Measurements from ENCODE around the gene HHATL.

Gene HHATL

GRCh38 chr3:42711491-42712343 lies 9.1 kb upstream of the HHATL start:
- DNase-seq, result no peak

DNA sequence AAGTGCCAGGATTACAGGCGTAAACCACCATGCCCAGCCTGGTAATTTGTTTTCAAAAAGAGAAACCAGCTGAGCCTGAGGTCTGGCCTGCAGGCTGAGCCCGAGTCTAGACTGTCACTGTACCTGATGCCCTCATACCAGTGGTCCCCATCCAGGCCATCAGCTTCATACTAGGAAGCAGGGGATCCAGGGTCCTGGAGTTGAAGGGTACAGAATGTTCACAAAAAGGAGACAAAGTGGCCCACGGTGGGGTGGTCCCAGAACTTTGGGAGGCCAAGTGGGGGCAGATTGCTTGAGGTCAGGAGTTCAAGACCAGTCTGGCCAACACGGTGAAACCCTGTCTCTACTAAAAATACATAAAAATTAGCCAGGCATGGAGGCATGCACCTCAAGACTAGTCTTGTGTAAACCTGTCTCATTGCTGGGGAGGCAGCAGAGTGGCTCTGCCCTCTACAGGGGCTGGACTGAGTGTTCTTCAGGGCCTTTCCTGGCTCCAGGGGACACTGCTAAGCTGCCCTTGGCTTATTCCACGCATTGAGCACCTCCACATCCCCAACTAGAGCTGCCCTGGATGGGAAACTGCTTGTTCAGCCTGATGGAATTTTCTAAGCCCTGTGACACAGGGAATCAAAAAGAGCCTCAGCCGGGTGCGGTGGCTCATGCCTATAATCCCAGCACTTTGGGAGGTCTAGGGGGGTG lies 7.9 kb upstream of the HHATL start:
- no peak for DNase-seq

DNA sequence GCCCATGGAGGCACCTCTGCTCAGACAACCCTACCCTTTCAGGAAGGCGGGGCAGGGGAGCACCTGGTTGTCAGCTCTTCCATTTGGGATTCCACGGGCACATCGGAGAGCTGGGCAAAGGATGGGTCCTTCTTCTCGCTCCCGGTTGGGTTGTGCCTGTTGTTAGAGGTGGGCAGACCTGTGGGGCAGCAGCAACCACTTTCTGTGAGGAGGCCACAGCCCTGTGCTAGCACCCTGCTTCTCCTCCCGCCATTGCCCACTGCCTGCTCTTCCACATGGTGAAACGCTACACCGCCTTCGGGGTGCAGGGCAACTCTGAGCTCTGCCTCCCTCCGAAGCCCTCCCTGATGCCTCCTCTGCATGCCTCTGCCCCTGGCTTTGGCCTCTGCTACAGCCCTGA lies 7.0 kb upstream of the HHATL start:
- DNase-seq, result no peak

GRCh38 chr3:42708611-42709151 lies 6.1 kb upstream of the HHATL start:
- DNase-seq, result no peak

GRCh38 chr3:42707620-42708355 lies 5.2 kb upstream of the HHATL start:
- no peak for DNase-seq

DNA sequence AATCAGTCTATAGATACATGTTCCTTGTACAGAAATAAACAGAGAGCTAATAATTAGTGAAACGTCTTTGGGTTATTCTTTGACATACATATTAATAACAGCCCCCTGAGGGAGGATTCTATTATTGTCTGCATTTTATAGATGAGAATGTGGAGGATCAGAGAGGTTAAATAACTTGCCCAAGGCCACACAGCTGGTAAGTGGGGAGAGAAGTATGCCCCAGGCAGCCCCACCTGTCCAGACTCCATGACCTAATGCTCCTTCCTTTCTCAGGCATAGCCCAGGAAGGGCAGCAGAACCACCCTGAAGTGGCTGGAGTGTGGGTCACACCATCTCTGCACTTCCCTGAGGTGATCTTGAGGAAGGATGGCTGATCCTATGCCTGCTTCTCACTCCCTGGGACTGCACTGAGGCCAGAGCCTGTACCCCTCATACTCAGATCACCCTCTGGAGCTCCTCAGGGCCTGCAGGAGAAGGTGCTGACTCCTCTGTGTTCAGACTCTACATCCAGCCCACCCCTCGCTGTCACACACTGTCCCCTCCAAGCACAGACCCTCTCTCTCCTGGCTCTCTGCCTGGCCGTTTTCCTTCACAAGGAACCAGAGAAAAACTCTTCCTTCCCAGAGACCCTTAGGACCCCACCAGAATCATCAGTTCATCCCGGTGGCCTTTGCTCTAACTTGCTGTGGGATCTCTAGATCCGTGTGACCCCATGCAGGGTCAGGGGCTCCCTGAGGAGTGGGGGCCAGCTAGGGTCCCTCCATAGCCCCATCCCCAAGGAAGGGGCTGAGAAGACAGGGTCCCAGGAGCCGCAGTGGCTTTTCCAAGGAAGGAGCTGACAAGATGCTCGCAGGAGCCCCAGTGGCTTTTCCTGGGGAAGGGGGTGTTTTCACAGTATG lies 4.4 kb upstream of the HHATL start:
- no peak for DNase-seq

GRCh38 chr3:42705962-42706585 lies 3.5 kb upstream of the HHATL start:
- no peak for DNase-seq

DNA sequence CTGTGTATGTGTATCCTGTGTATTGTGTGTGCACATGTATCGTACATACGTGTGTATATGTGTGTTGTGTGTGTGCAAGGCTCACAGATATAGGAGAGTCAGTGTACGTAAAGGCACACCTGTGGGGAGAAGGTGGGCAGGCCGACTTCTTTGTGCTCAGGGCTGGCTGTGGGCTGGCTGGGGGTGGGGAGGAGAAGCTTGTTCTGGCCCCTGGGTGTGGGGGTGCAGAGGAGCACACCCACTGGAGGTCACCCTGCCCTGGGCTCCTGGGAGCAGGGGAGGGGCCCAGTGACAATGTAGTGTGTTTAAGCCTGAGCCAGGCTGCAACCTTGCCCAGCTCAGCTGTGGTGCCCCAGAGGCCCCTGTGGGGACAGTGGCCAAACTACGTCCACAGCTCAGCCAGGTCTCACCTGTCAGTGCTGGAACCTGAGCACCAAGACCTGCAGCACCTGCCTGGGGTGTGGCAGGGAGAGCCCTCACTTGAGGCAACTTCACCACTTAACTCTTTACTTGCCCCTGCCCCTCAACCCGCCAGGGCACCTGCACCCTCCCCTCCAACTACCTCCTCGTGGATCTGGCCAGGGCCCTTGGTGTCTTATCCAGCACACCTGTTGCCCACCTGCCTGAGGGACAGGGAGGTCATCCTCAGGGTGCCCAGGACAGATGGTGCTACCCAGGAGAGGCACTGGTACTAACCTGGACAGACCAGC lies 2.6 kb upstream of the HHATL start:
- no peak for DNase-seq

DNA sequence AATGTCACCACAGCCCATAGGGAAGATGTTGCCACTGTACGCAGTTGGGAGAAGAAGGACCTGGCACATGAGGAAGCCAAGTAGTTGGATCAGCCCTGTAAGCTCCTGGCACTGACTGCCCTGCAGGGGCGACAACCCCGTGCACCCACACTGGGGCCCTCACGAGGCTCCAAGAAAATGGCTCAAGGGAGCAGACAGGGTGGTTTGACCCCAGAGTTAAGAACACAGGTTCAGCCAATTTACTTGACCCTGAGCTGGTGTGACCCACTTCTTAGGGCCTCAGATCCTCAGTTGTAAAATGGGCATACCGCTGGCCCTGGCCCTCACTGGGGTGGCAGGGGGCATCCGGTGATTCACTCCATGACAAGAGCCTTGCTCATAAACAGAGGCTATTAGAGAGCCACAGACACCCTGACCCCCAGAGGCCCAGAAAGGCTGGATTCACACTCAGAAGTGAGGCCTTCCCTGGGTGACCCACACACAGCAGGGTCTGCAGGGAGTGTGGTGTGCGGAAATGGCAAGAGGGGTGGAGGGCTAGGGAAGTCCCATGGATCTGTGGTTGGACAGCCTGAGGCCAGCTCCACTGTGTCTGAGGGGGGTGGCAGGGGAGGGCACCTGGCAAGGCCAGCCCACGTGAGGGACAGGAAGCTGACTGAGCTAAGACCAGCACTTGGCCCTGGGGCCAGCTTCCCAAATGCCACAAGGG lies 1.7 kb upstream of the HHATL start:
- DNase-seq, result no peak

- no peak for DNase-seq
Measured at GRCh38 chr3:42703695-42704025, 1.1 kb upstream of the HHATL start.

- no peak for DNase-seq
Measured at GRCh38 chr3:42702982-42703694, 540 bp upstream of the HHATL start.

DNA sequence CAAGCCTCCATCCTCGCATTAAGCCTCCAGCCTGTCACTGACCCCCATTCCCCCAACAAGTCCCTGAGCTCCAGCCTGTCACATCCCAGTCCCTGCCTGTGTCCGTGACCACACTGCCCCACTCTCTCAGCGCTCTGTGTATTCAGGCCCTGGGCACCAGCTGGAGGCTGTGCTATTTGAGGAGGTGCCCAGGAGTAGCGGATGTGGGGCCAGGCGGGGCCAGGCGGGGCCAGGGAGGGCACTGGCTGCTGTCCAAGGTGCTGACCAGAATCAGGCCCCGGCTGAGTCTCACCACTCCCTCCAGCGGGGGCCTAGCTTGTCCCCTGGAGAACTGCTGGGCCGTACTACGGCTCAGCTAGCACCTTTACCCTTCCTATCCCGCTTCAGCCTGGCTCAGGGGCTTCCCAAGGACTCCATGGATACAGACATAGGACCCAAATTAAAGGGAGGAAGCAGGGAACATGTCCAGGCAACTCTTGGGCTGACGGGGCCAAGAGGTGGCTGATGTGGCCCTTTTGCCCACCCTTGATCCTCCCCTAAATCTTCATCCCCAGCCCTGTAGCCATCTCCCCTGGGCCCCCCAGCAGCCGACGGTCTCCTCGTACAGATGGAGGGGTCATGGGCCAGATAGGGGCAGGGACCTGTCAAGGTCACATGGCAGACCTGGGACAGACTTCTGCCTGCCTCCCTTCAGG lies 1.1 kb downstream of the HHATL start:
- peak; percentile 63 for DNase-seq

DNA sequence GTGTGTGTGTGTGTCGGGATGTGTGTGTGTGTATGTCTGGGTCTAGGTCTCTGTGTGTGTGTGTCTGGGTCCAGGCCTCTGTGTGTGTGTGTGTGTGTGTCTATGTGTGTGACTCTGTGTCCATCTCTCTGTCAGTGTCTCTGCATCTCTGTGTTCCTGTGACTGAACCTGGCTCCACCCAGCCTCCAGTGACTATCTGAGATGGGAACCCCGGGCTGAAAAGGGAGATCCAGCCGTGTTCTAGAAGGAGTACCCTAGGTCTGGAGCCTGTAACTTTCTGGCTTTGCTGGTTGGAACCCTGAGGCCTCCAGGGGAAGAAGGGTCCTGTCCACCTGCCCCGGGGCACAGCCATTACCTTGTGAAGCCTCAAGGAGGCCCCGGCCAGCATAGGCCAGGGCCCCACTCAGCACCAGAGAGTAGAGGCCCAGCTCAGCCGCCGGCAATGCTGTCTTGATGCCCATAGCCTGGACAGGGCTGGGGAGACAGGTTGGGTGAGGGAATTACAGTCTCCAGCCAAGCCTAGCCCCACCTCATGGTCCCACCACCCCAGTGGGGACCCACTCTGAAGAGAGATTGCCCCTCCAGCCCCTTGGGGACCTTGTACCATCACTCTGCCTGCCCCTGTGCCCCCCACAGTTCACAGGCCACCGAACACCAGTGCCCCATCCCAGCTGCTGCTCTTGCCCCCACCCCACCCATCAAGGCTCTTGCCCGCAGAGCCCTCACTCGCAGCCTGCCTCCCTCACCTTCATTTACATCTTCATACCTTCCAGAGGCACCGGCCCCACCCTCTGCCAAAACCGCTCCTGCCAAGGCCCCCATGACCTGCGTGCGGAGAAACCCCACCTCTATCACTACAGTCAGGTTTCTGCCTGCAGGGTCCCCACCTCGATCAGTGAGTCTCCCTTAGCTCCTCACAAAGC lies 2.0 kb downstream of the HHATL start:
- no peak for DNase-seq

- DNase-seq, result no peak
Measured at GRCh38 chr3:42699511-42699971, 3.1 kb downstream of the HHATL start.

- no peak for DNase-seq
Measured at GRCh38 chr3:42698911-42699230, 3.7 kb downstream of the HHATL start.

GRCh38 chr3:42698216-42698910 lies 4.2 kb downstream of the HHATL start:
- DNase-seq, result no peak

DNA sequence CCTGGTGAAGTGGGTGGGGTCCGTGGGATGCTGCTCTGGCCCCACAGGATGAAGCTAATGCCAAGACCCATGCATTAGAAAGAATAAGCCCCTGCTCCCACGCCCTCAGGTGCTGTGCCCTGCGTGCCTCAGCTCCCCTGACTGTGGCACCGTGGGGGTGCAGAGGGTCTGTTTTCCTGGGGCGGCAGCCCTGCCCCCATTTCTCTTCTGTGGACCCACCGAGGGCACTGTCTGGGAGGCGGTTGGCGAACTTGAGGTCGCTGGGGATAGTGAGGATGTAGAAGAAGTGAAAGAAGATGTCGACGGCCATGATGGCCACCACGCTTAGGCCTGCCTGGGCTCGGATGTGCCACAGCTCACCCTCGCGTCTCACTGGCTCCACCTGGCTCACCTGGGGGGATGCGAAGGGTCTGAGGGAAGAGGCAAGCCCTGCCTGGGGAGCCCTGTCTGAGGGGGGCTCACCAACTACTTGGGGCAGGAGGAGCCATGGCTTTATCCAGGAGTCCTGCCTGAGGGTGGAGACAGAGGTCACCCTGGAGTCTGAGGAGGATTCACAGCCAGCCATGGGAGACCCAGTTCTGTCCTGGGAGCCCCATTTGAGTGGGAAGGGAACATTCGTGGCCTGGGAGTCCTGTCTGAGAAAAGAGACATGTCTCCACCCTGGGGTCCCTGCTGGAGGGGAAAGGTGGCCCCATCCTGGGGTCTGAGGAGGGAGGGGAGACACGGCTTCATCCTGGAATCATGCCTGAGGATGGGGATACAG lies 5.1 kb downstream of the HHATL start:
- DNase-seq, result no peak

All from CD4-positive, alpha-beta T cell treated with Interleukin-6 for 4 hours (primary cell).